HL-60/S4 treated with phorbol 12-myristate 13-acetate at 8.2 ng/mL for 4 days and 3 days (cell line): ENCODE results near the gene NPSR1.

Source experiments
- in situ Hi-C: fragments of 300-500 bp; cut with MboI; formaldehyde crosslinking; loops from 2 replicates; pipeline ENCODE4 v1.15.0; 2022; ENCODE audit warnings: low sequenced_read_pairs

NPSR1 gene

GRCh38 chr7:34720289-34720688 lies 62.3 kb downstream of the NPSR1 start:
- in situ Hi-C loops, result no loop called here

GRCh38 chr7:34723338-34723737 lies 65.3 kb downstream of the NPSR1 start:
- in situ Hi-C loops, result no loop called here

GRCh38 chr7:34723866-34724490 lies 66.0 kb downstream of the NPSR1 start:
- in situ Hi-C loops, result no loop called here

GRCh38 chr7:34726221-34726620 lies 68.2 kb downstream of the NPSR1 start:
- in situ Hi-C loops, result no loop called here

- in situ Hi-C loops, result no loop called here
Observed at GRCh38 chr7:34727464-34727995, 69.5 kb downstream of the NPSR1 start.

- in situ Hi-C loops, result no loop called here
Observed at GRCh38 chr7:34728156-34728555, 70.1 kb downstream of the NPSR1 start.

- in situ Hi-C loops, result no loop called here
Observed at GRCh38 chr7:34734771-34735170, 76.8 kb downstream of the NPSR1 start.

GRCh38 chr7:34735526-34735925 lies 77.5 kb downstream of the NPSR1 start:
- in situ Hi-C loops, result no loop called here

- in situ Hi-C loops, result no loop called here
Observed at GRCh38 chr7:34739651-34740300, 81.8 kb downstream of the NPSR1 start.

- in situ Hi-C loops, result no loop called here
Observed at GRCh38 chr7:34740840-34741239, 82.8 kb downstream of the NPSR1 start.

- in situ Hi-C loops, result no loop called here
Observed at GRCh38 chr7:34747176-34747781, 89.3 kb downstream of the NPSR1 start.

- in situ Hi-C loops, result no loop called here
Observed at GRCh38 chr7:34747867-34748727, 90.1 kb downstream of the NPSR1 start.

GRCh38 chr7:34748728-34749089 lies 90.7 kb downstream of the NPSR1 start:
- in situ Hi-C loops, result no loop called here

GRCh38 chr7:34749446-34749845 lies 91.4 kb downstream of the NPSR1 start:
- in situ Hi-C loops, result no loop called here

- in situ Hi-C loops, result no loop called here
Observed at GRCh38 chr7:34750209-34750608, 92.2 kb downstream of the NPSR1 start.

GRCh38 chr7:34750636-34751035 lies 92.6 kb downstream of the NPSR1 start:
- in situ Hi-C loops, result no loop called here

GRCh38 chr7:34751725-34752643 lies 94.0 kb downstream of the NPSR1 start:
- in situ Hi-C loops, result no loop called here

GRCh38 chr7:34752929-34753328 lies 94.9 kb downstream of the NPSR1 start:
- in situ Hi-C loops, result no loop called here

- in situ Hi-C loops, result no loop called here
Observed at GRCh38 chr7:34755008-34755407, 97.0 kb downstream of the NPSR1 start.

GRCh38 chr7:34756025-34756437 lies 98.0 kb downstream of the NPSR1 start:
- in situ Hi-C loops, result no loop called here
